ENCODE measurements around the gene RELCH.

DNA sequence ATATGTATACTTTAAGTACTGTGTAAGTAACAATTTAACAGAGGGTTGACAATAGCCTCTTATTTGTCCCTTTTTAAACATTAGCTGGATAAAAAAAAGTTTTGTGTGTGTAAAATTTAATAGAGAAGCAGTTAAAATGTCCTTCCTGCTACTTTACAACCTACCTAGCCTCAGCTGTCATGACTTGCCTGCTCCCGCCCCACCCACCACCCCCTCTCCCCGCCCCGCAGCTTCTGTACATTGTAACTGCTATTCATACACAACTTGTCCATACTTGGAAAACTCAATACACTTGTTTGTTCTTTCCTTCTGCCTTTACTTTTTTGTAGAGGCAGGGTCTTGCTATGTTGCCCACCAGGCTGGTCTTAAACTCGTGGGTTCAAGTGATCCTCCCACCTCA lies 19.5 kb downstream of the RELCH start:
- TF ChIP-seq POLR2A (IDR thresholded peaks at IDR 0.05) (no peak), CTCF (IDR thresholded peaks at IDR 0.05) (no peak), POLR2AphosphoS5 (IDR thresholded peaks at IDR 0.05) (no peak)
